ENCODE data around the gene GALNT3. TPM values are rescaled to one million over a fixed set of nuclear protein-coding genes. Genes with fewer than 3 reads are reported as not detected.

Gene GALNT3
- total and polyA plus RNA-seq, 9 of the 15 experiments (the other 6 are each of a cell fraction or from before 2014, with no cell fraction given) = 0.03 to 0.29 (median 0.06) TPM; not detected in 6

DNA sequence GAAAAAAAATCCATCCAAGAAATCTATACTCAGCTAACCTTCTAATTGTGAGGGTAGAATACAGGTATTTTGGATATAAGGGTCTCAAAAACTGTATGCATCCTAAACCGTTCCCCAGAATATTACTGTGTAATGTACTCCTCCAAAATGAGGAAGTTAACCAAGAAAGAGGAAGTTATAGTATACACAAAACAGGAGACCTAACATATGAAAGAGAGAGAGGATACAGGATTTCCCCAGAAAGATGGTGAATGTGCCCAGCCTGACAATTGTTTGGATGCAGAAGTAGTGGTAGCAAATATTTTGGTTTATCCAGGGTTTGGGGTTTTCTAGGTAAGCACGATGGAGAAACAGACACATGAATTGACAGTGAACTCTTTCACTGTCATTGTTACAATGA lies 50.6 kb downstream of the GALNT3 start (continued):
- TF ChIP-seq, protein P1, sequence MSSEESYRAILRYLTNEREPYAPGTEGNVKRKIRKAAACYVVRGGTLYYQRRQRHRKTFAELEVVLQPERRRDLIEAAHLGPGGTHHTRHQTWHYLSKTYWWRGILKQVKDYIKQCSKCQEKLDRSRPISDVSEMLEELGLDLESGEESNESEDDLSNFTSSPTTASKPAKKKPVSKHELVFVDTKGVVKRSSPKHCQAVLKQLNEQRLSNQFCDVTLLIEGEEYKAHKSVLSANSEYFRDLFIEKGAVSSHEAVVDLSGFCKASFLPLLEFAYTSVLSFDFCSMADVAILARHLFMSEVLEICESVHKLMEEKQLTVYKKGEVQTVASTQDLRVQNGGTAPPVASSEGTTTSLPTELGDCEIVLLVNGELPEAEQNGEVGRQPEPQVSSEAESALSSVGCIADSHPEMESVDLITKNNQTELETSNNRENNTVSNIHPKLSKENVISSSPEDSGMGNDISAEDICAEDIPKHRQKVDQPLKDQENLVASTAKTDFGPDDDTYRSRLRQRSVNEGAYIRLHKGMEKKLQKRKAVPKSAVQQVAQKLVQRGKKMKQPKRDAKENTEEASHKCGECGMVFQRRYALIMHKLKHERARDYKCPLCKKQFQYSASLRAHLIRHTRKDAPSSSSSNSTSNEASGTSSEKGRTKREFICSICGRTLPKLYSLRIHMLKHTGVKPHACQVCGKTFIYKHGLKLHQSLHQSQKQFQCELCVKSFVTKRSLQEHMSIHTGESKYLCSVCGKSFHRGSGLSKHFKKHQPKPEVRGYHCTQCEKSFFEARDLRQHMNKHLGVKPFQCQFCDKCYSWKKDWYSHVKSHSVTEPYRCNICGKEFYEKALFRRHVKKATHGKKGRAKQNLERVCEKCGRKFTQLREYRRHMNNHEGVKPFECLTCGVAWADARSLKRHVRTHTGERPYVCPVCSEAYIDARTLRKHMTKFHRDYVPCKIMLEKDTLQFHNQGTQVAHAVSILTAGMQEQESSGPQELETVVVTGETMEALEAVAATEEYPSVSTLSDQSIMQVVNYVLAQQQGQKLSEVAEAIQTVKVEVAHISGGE (CRISPR knock-in tag; IDR thresholded peaks at IDR 0.05) = no peak
- TF ChIP-seq ZNF586 (CRISPR knock-in tag; conservative IDR thresholded peaks at IDR 0.05) (no peak), ZC3H8 (IDR thresholded peaks at IDR 0.05) (no peak), NR2C1 (IDR thresholded peaks at IDR 0.05) (no peak), NR2C1 (tag; IDR thresholded peaks at IDR 0.05) (no peak), ZBED1 (IDR thresholded peaks at IDR 0.05) (no peak)

DNA sequence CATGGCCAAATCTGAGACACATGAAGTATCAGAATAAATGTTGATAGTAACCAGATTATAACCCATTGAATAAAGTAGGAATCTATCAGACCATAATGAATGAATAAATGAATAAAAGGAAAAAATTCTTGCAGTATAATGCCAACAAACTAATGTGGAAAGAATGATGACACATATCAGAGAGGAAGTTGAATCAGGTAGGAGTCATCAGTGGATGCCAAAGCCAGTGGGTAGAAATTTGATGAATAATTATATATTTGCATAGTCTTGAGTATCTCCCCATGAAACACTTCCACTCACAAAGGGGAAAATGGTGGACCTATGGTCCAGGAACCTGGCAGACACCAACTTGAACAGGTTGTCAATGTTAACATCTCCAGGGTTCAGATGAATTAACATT lies 68.6 kb downstream of the GALNT3 start:
- Histone ChIP-seq H3K4me1 (replicated peaks in 1 of 2; ENCODE audit: control insufficient read depth in 2 of 2, insufficient read depth in 2 of 2, low read length in 2 of 2) (no peaks in the 10 kb centered on the region), H3K9me1 (ENCODE audit: control insufficient read depth, insufficient read depth, low read length) (no peaks in the 10 kb centered on the region), H3K27ac (ENCODE audit: extremely low read depth, low read depth, low read length) (no peak overlapping the region), H4K20me1 (replicated peaks; ENCODE audit: control insufficient read depth, insufficient read depth, low read length) (no peaks in the 10 kb centered on the region), H3K79me2 (ENCODE audit: control insufficient read depth, insufficient read depth, low read length) (no peaks in the 10 kb centered on the region), H3K9ac (ENCODE audit: insufficient read depth in 1 of 2, low read depth in 2 of 2, low read length in 2 of 2) (no peak overlapping the region), H3K36me3 (ENCODE audit: control insufficient read depth, insufficient read depth, low read length) (no peaks in the 10 kb centered on the region), H2AFZ (ENCODE audit: low read depth, low read length) (no peak overlapping the region), H3K9me3 (replicated peaks; ENCODE audit: control insufficient read depth, insufficient read depth, low read depth, low read length) (no peaks in the 10 kb centered on the region), H3K4me3 (no peak overlapping the region), H3K27me3 (ENCODE audit: control insufficient read depth in 2 of 2, insufficient read depth in 2 of 2, low read length in 2 of 2) (no peaks in the 10 kb centered on the region), H3K4me2 (ENCODE audit: insufficient read depth, low read length) (no peak overlapping the region)
- intact Hi-C loops (cut with micrococcal nuclease) = no loop called here
- ChIA-PET CTCF (ENCODE audit: low intra/inter-chr PET ratio) (no interaction called here), POLR2A (no interaction called here)
- FAIRE-seq (no peak), DNase-seq (ENCODE audit: extremely low read depth in 1 of 4, low spot score in 3 of 4) (no peak), ATAC-seq (no peak)
- no TSS peak for BruUV-seq (replicated peaks)
- in situ Hi-C loops (cut with MboI) = no loop called here
- TF ChIP-seq RUNX1 (IDR thresholded peaks at IDR 0.05; ENCODE audit: low read depth) (no peak), TSC22D4 (tag; IDR thresholded peaks at IDR 0.05) (no peak), LARP7 (IDR thresholded peaks at IDR 0.05) (no peak), NR1H2 (CRISPR knock-in tag; IDR thresholded peaks at IDR 0.05) (no peak), GATA2 (CRISPR knock-in tag; IDR thresholded peaks at IDR 0.05) (no peak), EZH2 (IDR thresholded peaks at IDR 0.05; ENCODE audit: borderline replicate concordance, low read depth, low read length) (no peak)
- TF ChIP-seq, protein P2, sequence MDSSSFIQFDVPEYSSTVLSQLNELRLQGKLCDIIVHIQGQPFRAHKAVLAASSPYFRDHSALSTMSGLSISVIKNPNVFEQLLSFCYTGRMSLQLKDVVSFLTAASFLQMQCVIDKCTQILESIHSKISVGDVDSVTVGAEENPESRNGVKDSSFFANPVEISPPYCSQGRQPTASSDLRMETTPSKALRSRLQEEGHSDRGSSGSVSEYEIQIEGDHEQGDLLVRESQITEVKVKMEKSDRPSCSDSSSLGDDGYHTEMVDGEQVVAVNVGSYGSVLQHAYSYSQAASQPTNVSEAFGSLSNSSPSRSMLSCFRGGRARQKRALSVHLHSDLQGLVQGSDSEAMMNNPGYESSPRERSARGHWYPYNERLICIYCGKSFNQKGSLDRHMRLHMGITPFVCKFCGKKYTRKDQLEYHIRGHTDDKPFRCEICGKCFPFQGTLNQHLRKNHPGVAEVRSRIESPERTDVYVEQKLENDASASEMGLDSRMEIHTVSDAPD (CRISPR knock-in tag; IDR thresholded peaks at IDR 0.05) = no peak
